GM18517 (cell line): Measurements from ENCODE around the gene SAMSN1.
"Not testable (repeated sequence)": the region's sequence is repeated elsewhere in the genome, so short reads cannot be mapped to it uniquely, and the experiment has no call there.

Experiments used
- ATAC-seq: cut with Tn5 transposase; IDR thresholded peaks from one replicate; pipeline ENCODE4 v1.9.1; 2021; ENCODE audit warnings: mild to moderate bottlenecking, moderate library complexity; ENCODE audit not compliant: unreplicated experiment

Gene SAMSN1

DNA sequence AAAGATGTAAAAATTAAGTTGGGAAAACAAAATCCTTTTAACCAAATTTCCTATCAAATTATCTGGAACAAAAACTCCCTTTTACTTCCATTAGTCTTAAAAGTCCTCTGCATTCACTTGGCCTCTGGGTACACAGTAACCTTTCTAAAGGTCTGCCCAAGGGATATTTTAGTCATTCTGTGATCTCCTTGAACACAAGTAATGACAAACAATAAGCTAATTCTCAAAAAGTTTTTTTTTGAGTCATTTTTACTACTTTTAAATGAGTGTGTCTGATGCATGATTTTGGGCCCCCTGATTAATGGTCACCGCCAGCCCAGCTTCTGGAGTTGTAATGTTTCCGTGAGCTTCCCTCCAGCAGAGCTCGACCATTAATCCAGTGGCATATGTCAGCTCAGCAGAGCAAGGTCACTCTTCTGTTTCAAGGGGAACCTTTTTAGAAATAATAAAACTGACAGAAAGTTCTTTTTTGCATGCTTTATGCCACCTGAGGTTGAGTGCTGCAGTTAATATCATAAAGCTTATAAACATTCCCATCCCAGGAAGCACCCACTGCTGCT, 14.3 kb downstream of the SAMSN1 start:
- ATAC-seq = no peak

- ATAC-seq = no peak
Observed at GRCh38 chr21:14530592-14530991, 15.5 kb downstream of the SAMSN1 start.

- no peak for ATAC-seq
Observed at GRCh38 chr21:14528815-14529214, 17.3 kb downstream of the SAMSN1 start.

GRCh38 chr21:14527696-14528652, 18.1 kb downstream of the SAMSN1 start:
- no peak for ATAC-seq

GRCh38 chr21:14526836-14527695, 19.0 kb downstream of the SAMSN1 start:
- ATAC-seq = no peak

- ATAC-seq = no peak
Observed at GRCh38 chr21:14526199-14526598, 19.9 kb downstream of the SAMSN1 start.

DNA sequence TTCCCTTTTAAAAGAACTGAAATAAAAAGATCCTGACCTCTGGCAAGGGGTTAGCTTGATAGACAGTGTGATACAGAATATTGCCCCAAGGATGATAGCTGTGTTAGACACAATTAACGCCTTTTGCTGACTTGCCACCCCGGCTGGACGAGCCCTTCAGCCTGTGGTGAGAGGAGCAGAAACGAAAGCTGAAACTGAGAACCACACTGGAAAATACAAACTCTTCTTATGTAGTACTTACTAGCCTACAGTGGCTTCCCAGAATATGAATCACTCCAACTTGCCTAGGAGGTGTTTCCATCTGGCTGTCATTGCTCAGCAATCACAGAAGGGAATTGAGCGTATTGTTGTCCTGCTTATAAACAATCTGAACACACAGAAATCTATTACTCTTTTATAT, 22.9 kb downstream of the SAMSN1 start:
- ATAC-seq = peak; percentile 94

DNA sequence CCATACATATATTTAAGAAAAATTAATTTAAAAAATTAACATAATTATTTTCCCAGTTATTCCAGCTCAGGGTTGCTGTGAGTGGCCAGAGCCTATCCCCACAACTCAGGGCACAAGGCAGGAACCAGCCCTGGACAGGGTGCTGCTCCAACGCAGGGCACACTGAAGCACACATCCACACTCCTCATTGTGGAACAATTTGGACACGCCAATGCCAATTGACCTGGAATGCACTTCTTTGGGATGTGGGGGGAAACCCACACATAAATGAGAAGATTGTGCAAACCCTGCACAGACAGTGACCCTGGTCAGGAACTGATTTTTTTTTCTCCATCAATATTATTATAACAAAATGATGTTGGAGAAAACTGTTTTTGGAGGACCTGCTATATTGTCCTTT, 23.4 kb downstream of the SAMSN1 start:
- ATAC-seq = no peak

- no peak for ATAC-seq
Observed at GRCh38 chr21:14520535-14520934, 25.6 kb downstream of the SAMSN1 start.

- no peak for ATAC-seq
Observed at GRCh38 chr21:14519000-14519399, 27.1 kb downstream of the SAMSN1 start.

DNA sequence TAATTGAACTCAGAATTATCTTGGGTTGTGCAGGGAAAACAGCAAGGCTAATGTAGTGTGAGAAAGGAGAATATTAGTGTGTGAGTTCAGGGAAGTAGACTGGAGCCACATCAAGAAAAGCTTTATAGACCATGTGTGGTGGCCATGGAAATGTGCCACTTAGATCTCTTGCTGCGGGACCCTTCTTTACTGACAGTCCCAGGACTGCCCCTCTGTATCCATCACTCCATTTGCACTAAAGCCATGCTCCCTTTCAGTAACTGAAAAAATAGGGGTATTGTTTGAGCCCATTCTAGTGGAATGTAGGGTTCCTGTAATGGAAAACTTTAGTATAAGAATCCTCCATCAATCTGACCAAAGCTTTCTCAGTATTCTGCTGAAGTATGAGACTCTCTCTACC, 32.3 kb downstream of the SAMSN1 start:
- no peak for ATAC-seq

- ATAC-seq = not testable (repeated sequence)
Observed at GRCh38 chr21:14506859-14507457, 39.2 kb downstream of the SAMSN1 start.

DNA sequence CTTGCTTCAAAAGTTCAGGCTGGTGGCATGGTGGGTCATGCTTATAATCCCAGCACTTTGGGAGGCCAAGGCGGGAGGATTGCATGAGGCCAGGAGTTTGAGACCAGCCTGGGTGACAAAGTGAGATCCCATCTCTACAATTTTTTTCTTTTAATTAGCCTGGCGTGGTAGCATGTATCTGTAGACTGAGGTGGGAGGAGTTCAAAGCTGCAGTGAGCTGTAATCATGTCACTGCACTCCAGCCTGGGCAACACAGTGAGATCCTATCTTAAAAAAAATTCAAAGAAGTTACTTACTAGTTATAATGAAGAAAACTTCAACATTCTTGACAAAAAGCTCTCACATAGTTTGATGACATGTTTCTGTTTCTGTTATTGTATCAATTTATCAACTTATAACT, 45.2 kb downstream of the SAMSN1 start:
- ATAC-seq = no peak

GRCh38 chr21:14499316-14499715, 46.8 kb downstream of the SAMSN1 start:
- no peak for ATAC-seq

DNA sequence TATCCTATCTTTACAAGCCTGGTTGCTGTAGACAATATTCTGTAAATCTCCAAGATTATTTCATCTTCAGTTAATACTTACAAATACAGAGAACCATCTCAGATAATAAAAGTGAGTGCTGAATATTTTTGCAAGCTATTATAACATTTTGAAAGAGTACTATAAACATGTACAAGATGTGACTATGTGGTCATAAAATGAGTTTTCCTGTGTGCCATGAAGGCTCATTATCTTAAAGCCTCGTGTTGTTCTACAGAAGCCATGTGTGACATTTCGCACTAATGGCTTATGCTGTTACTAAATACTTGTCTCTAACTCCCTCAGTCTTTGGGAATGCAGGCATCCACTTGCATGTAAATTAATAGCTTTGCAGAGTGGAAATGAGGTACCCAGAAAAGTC, 48.3 kb downstream of the SAMSN1 start:
- ATAC-seq = no peak

DNA sequence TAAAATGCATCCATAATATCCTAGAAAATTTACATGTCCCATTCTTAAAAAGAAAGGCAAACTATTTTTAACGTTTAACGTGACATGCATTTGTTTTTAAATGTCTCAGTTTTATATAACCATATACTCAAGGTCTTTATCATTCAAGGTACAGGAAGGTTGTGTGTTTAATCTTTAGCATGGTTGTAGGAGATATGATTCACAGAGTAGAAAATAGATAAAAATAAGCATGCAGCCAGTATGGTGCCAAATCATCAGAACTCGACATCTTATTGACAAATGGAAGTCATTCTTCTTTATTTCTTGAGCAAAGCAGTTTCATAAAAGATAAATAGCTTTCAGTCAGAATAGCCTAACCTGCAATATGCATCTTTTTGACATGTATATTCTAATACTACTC, 51.0 kb downstream of the SAMSN1 start:
- no peak for ATAC-seq

DNA sequence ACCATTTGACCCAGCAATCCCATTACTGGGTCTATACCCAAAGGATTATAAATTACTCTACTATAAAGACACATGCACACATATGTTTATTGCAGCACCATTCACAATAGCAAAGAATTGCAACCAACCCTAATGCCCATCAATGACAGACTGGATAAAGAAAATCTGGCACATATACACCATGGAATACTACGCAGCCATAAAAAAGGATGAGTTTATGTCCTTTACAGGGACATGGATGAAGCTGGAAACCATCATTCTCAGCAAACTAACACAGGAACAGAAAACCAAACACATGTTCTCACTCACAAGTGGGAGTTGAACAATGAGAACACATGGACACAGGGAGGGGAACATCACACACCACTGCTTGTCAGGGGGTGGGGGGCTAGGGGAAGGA, 51.9 kb downstream of the SAMSN1 start:
- not testable (repeated sequence) for ATAC-seq

DNA sequence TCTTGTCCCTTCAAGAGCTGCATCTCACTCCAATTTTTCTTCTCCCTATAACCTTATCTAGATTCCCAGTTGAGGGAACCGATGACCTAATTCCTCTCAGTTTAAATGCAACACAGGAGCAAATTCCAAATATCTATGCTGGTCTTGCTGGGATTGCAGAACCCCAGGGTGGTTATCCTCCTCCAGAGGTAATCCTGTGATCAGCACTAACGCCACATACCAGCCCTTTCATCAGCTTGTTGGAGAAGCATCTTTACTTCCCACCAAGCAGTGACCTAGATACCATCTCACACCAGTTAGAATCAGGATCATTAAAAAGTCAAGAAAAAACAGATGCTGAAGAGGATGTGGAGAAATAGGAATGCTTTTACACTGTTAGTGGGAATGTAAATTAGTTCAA, 52.4 kb downstream of the SAMSN1 start:
- no peak for ATAC-seq

- no peak for ATAC-seq
Observed at GRCh38 chr21:14492931-14493330, 53.2 kb downstream of the SAMSN1 start.

DNA sequence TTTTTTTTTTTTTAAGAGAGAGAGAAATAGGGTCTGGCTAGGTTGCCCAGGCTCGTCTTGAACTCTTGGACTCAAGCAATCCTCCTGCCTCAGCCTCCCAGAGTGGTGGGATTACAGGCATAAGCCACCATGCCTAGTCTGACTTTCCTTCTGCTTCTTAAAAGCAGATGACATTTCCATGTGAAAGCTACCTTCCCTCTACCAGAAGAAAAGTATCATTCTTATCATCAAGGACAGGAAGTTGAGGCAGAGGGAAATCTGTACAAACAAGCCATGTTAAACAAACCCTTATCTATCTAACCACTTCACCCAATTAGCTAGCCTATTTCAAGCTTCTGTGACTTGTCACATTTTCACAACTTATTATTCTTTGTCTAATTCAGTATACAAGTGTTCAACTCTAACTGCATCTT, 54.8 kb downstream of the SAMSN1 start:
- ATAC-seq = no peak

GRCh38 chr21:14488672-14489204, 57.4 kb downstream of the SAMSN1 start:
- no peak for ATAC-seq
